ENCODE measurements around the gene CDK1. TPM values are rescaled to one million over a fixed set of nuclear protein-coding genes. Genes with fewer than 3 reads are reported as not detected.

CDK1 gene
- total and polyA plus RNA-seq, 2 of the 8 experiments (the other 6 are each of a cell fraction or from before 2014, with no cell fraction given), result 29.4 to 111 TPM

DNA sequence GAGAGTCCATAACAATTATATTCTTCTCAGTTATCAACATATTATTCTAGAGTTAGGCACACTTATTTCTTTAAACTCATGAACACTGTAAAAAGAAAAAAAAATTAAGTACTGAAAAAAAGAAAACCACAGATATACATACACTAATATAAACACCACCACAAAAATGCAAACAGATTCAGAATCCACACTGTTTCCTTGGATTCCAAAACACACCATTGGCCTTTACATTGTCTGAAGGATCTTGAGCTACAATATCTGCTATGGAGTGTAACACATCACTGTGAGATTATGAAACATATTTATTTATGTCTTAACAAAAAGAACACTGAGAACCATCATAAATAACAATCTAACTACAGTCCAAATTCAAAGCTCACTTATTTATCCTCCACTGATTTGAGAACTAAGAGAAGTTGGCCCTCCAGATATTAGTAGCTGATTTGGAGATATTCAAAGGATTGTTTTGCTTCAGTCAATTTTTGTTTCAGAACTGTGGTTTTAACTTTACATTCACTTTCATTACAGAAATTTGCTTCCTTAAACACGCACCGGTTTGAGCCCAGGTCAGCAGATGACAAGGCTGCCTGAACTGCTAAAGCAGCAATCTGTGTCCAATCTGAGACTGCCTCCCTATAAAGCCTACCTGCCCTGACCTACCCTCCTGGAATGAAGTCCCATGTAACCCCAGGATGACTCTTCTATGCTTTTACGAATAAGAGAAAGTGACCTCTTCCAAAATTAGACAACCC lies 47.0 kb upstream of the CDK1 start:
- Histone ChIP-seq H3K4me3 (ENCODE audit: extremely low read depth in 1 of 4, insufficient read depth in 2 of 4, low read depth in 3 of 4, low read length in 4 of 4) (peak overlapping the region in 3 of 4 experiments; percentile 50 to 93 (median 76); a peak in 5 of 8 replicates), H2BK12ac (ENCODE audit: low read depth, low read length) (no peak overlapping the region), H3K14ac (ENCODE audit: insufficient read length) (no peak overlapping the region), H3K79me1 (ENCODE audit: low read depth, low read length) (no peaks in the 10 kb centered on the region), H3K4ac (replicated peaks; ENCODE audit: insufficient read length, low read depth, low read length) (no peak overlapping the region), H2BK15ac (ENCODE audit: low read length) (no peak overlapping the region), H4K91ac (replicated peaks; ENCODE audit: insufficient read length, low read length) (no peak overlapping the region), H3K23ac (ENCODE audit: insufficient read length) (no peak overlapping the region), H3K9ac (replicated peaks in 1 of 4; ENCODE audit: extremely low read depth in 1 of 4, low read depth in 3 of 4, low read length in 3 of 4) (no peak overlapping the region), H2BK5ac (ENCODE audit: low read depth, low read length) (no peak overlapping the region), H2AFZ (ENCODE audit: low read length) (no peak overlapping the region), H3K27me3 (replicated peaks in 1 of 4; ENCODE audit: control insufficient read depth in 3 of 4, extremely low read depth in 1 of 4, insufficient read depth in 3 of 4, low read length in 3 of 4) (no peaks in the 10 kb centered on the region), H3K23me2 (ENCODE audit: low read depth, low read length) (peaks cover 9% of the 10 kb centered on the region), H4K8ac (ENCODE audit: extremely low read depth, insufficient read depth, low read length) (no peak overlapping the region), H4K20me1 (replicated peaks in 1 of 2; ENCODE audit: control insufficient read depth in 1 of 2, insufficient read depth in 2 of 2, low read length in 2 of 2) (no peaks in the 10 kb centered on the region), H2BK20ac (ENCODE audit: low read length) (no peak overlapping the region), H2BK120ac (replicated peaks; ENCODE audit: low read depth, low read length) (no peak overlapping the region), H3K18ac (ENCODE audit: extremely low read depth, low read length) (no peak overlapping the region), H3K36me3 (ENCODE audit: control insufficient read depth in 2 of 4, insufficient read depth in 4 of 4, low read length in 3 of 4) (no peaks in the 10 kb centered on the region), H3K4me1 (replicated peaks in 1 of 4; ENCODE audit: control insufficient read depth in 3 of 4, insufficient read depth in 4 of 4, low read length in 3 of 4) (peaks cover 2 to 13% (median 9%) of the 10 kb centered on the region in 4 experiments; a peak in 6 of 7 replicates), H4K5ac (ENCODE audit: insufficient read length, low read depth, low read length) (no peak overlapping the region), H3K9me3 (ENCODE audit: insufficient read depth in 2 of 2, low read depth in 1 of 2, low read length in 1 of 2) (no peaks in the 10 kb centered on the region), H3K4me2 (ENCODE audit: insufficient read depth in 1 of 2, low read depth in 2 of 2, low read length in 2 of 2) (peak overlapping the region; percentile 89 to 98), H3K79me2 (ENCODE audit: control insufficient read depth in 1 of 2, insufficient read depth in 2 of 2, low read length in 2 of 2) (peaks cover 0 to 38% of the 10 kb centered on the region in 2 experiments; a peak in 2 of 4 replicates), H3K56ac (replicated peaks; ENCODE audit: insufficient read length, low read depth, low read length) (no peak overlapping the region), H3K27ac (ENCODE audit: low read depth, low read length) (no peak overlapping the region), H2AK5ac (ENCODE audit: low read depth, low read length) (no peak overlapping the region)
- ChIA-PET CTCF (ENCODE audit: partially characterized antibody) (no interaction called here), POLR2A (ENCODE audit: partially characterized antibody) (no interaction called here)
- TF ChIP-seq BRCA1 (IDR thresholded peaks at IDR 0.05; ENCODE audit: low read depth, low read length) (no peak), TCF12 (IDR thresholded peaks at IDR 0.05; ENCODE audit: low read depth, low read length) (no peak)
- WGBS, 2 experiments (ENCODE audit: extremely low coverage in 1 of 2, insufficient coverage in 1 of 2, insufficient read length in 1 of 2, insufficient replicate concordance in 2 of 2, low coverage in 1 of 2, low lambda C conversion rate in 2 of 2, missing lambda C conversion rate in 1 of 2), result 59% methylated on average over 3 of the region's 3 CpGs; no CpG with 5 or more reads in 1 of the 2 experiments
- DNase-seq (ENCODE audit: low read depth in 1 of 2, low spot score in 2 of 2) (no peak), FAIRE-seq (peak; percentile 60)

All from H1 (cell line).